Esophagus (tissue), 2 donors: ENCODE data around the gene WDFY3. TPM values are rescaled to one million over a fixed set of nuclear protein-coding genes. Genes with fewer than 3 reads are reported as not detected.

Experiments
- H3K27ac ChIP-seq, 2 donors: one replicate each; pipeline ENCODE4 v1.5.1; 2013; ENCODE audit warnings: low read depth in 2 of 2, mild to moderate bottlenecking in 2 of 2, inconsistent platforms in 1 of 2, low read length in 1 of 2, moderate library complexity in 1 of 2
- H3K27me3 ChIP-seq, 2 donors: one replicate each; pipeline ENCODE4 v1.6.1; 2013; ENCODE audit warnings: low read length in 2 of 2, control low read depth in 1 of 2, mild to moderate bottlenecking in 1 of 2; ENCODE audit not compliant: insufficient read depth in 2 of 2, control insufficient read depth in 1 of 2
- H3K36me3 ChIP-seq, 2 donors: one replicate each; pipeline ENCODE4 v1.6.1; 2013; ENCODE audit warnings: low read length in 1 of 2; ENCODE audit not compliant: control insufficient read depth in 2 of 2, insufficient read depth in 2 of 2
- H3K4me1 ChIP-seq, 2 donors: one replicate each; pipeline ENCODE4 v1.6.1; 2013; ENCODE audit warnings: low read length in 1 of 2; ENCODE audit not compliant: control insufficient read depth in 2 of 2, insufficient read depth in 2 of 2
- H3K4me3 ChIP-seq, 2 donors: one replicate each; pipeline ENCODE4 v1.5.1; 2013; ENCODE audit warnings: low read length in 2 of 2, mild to moderate bottlenecking in 2 of 2, low read depth in 1 of 2, moderate library complexity in 1 of 2
- H3K9me3 ChIP-seq, 2 donors: one replicate each; pipeline ENCODE4 v1.6.1; 2013; ENCODE audit warnings: mild to moderate bottlenecking in 2 of 2, low read depth in 1 of 2, low read length in 1 of 2, moderate library complexity in 1 of 2; ENCODE audit not compliant: control insufficient read depth in 2 of 2, insufficient read depth in 1 of 2
- WGBS, 2 donors: extraction: QIAGEN DNeasy Blood & Tissue Kit; methylation state at CpG; one replicate each; pipeline ENCODE4 v1.1.7; 2013; 5-methylcytosine and 5-hydroxymethylcytosine counted together
- polyA plus RNA-seq, 2 donors: library from polyadenylated mRNA; stranded (reverse); fragments of 200-250 nt; gene quantifications; one replicate each; pipeline ENCODE4 v1.2.3, GENCODE V29; 2013
- donor health status: healthy with polysubstance abuse.
- donor health status: Bipolar disorder and iron deficiency.

Gene WDFY3
- polyA plus RNA-seq, 2 donors = 9.4 to 10.8 TPM

GRCh38 chr4:84971319-84971932, 4.9 kb upstream of the WDFY3 start:
- no peaks in the 10 kb centered on the region for H3K4me1 ChIP-seq
- H3K4me3 ChIP-seq = no peak overlapping the region
- 10 to 13% methylated on average over 3 of the region's 3 CpGs for WGBS, 2 donors
- no peaks in the 10 kb centered on the region for H3K9me3 ChIP-seq
- H3K36me3 ChIP-seq = no peaks in the 10 kb centered on the region
- H3K27ac ChIP-seq = no peak overlapping the region
- H3K27me3 ChIP-seq = no peaks in the 10 kb centered on the region

- H3K27ac ChIP-seq = no peak overlapping the region
- no peaks in the 10 kb centered on the region for H3K36me3 ChIP-seq
- H3K27me3 ChIP-seq = no peaks in the 10 kb centered on the region
- H3K4me1 ChIP-seq = no peaks in the 10 kb centered on the region
- no peaks in the 10 kb centered on the region for H3K9me3 ChIP-seq
- no peak overlapping the region for H3K4me3 ChIP-seq
- 87 to 88% methylated on average over 1 of the region's 1 CpG for WGBS, 2 donors
Observed at GRCh38 chr4:84968925-84969324, 2.4 kb upstream of the WDFY3 start.

- peak overlapping the region; percentile 92 to 96 for H3K27ac ChIP-seq
- no peaks in the 10 kb centered on the region for H3K27me3 ChIP-seq
- 4% methylated on average over 7 of the region's 7 CpGs for whole genome bisulfite sequencing, 2 donors
- no peaks in the 10 kb centered on the region for H3K4me1 ChIP-seq
- no peaks in the 10 kb centered on the region for H3K36me3 ChIP-seq
- no peaks in the 10 kb centered on the region for H3K9me3 ChIP-seq
- peak overlapping the region; percentile 82 to 86 for H3K4me3 ChIP-seq
Observed at GRCh38 chr4:84967243-84967690, 777 bp upstream of the WDFY3 start.

- H3K9me3 ChIP-seq = no peaks in the 10 kb centered on the region
Observed at GRCh38 chr4:84965553-84966381, 723 bp downstream of the WDFY3 start.

GRCh38 chr4:84964995-84965552, 1.4 kb downstream of the WDFY3 start:
- 40 to 52% methylated on average over 6 of the region's 6 CpGs for WGBS, 2 donors
- Histone ChIP-seq H3K36me3 (no peaks in the 10 kb centered on the region), H3K9me3 (no peaks in the 10 kb centered on the region), H3K27ac (peak overlapping the region in 1 of 2 donors; percentile 92), H3K4me3 (peak overlapping the region; percentile 82 to 86), H3K27me3 (no peaks in the 10 kb centered on the region), H3K4me1 (no peaks in the 10 kb centered on the region)

More at GRCh38 chr4:84965553-84966381, 723 bp downstream of the WDFY3 start:
- H3K27me3 ChIP-seq = no peaks in the 10 kb centered on the region
- 2% methylated on average over 52 to 98 of the region's 98 CpGs for WGBS, 2 donors
- H3K27ac ChIP-seq = peak overlapping the region; percentile 92 to 96
- H3K4me1 ChIP-seq = no peaks in the 10 kb centered on the region
- H3K36me3 ChIP-seq = no peaks in the 10 kb centered on the region
- H3K4me3 ChIP-seq = peak overlapping the region; percentile 82 to 86

GRCh38 chr4:84962102-84962501, 4.4 kb downstream of the WDFY3 start:
- no peaks in the 10 kb centered on the region for H3K9me3 ChIP-seq
- H3K4me3 ChIP-seq = no peak overlapping the region
- peaks cover 0 to 2% of the 10 kb centered on the region in 2 donors for H3K4me1 ChIP-seq
- H3K36me3 ChIP-seq = no peaks in the 10 kb centered on the region
- no peak overlapping the region for H3K27ac ChIP-seq
- 81 to 84% methylated on average over 5 of the region's 5 CpGs for WGBS, 2 donors
- H3K27me3 ChIP-seq = no peaks in the 10 kb centered on the region

GRCh38 chr4:84958434-84958833, 8.1 kb downstream of the WDFY3 start:
- Histone ChIP-seq H3K27me3 (no peaks in the 10 kb centered on the region), H3K4me3 (no peak overlapping the region), H3K9me3 (no peaks in the 10 kb centered on the region), H3K27ac (peak overlapping the region in 1 of 2 donors; percentile 21), H3K4me1 (peaks cover 0 to 2% of the 10 kb centered on the region in 2 donors), H3K36me3 (no peaks in the 10 kb centered on the region)

- H3K27ac ChIP-seq = peak overlapping the region in 1 of 2 donors; percentile 10
Observed at GRCh38 chr4:84957514-84958420, 8.7 kb downstream of the WDFY3 start.

GRCh38 chr4:84956014-84956413, 10.5 kb downstream of the WDFY3 start:
- Histone ChIP-seq H3K9me3 (no peaks in the 10 kb centered on the region), H3K27ac (peak overlapping the region in 1 of 2 donors; percentile 49), H3K27me3 (no peaks in the 10 kb centered on the region), H3K36me3 (no peaks in the 10 kb centered on the region), H3K4me3 (no peak overlapping the region), H3K4me1 (peaks cover 0 to 2% of the 10 kb centered on the region in 2 donors)
- WGBS, 2 donors = 72 to 82% methylated on average over 3 of the region's 3 CpGs

More at GRCh38 chr4:84957514-84958420, 8.7 kb downstream of the WDFY3 start:
- WGBS, 2 donors = 57 to 62% methylated on average over 4 of the region's 4 CpGs
- no peaks in the 10 kb centered on the region for H3K36me3 ChIP-seq
- H3K4me3 ChIP-seq = no peak overlapping the region
- H3K4me1 ChIP-seq = peaks cover 0 to 2% of the 10 kb centered on the region in 2 donors
- H3K9me3 ChIP-seq = no peaks in the 10 kb centered on the region
- no peaks in the 10 kb centered on the region for H3K27me3 ChIP-seq
